OCI-M1 (cell line): ENCODE results near the gene PRAC2.

Experiments
- DNase-seq: peaks from one replicate; lab custom pipeline; 2025; lab: John Stamatoyannopoulos, UW

The PRAC2 gene

DNA sequence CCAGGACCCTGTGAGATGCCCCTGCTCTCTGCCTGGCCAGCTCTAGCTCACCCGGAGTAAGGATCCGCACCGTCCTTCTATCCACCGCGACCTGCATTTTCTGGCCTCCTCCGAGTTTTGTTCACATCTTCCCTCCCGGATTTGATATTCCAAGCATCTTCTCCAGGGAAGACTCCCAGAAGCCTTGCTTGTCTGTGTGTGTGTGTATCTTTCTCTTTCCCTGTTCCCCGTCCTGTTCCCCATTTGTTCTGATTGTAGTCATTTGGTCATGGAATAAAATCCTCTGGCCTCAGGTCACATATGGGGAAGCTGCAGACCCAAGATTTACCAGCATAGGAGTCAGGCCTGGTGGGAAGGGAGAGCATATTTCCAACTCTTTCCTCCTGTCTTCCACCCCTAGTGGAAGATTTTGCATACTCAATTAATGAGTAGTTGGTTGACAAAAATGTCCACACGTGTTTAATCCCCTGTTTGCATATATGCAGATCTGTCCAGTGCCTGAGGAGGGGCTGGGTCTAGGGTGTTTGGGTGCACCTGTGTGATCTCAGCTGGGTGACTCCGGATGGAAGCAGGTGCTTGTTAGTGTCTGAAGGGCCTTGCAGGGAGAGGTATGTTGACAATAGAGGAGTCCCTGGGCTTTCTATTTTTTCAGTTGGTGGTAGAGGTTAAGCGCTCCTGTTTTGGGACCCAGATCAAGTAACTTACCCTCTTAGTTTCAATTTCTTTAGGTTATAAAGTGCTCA, 2.5 kb upstream of the PRAC2 start:
- DNase-seq: no peak

GRCh38 chr17:48721009-48721402, 2.0 kb upstream of the PRAC2 start:
- no peak for DNase-seq

- DNase-seq: no peak
Measured at GRCh38 chr17:48722201-48722907, 631 bp upstream of the PRAC2 start, which contains the start of gene PRAC1. Gene PRAC1 (minus strand): TSS chr17:48722518. CDS start chr17:48722392, 126 bp downstream.

DNA sequence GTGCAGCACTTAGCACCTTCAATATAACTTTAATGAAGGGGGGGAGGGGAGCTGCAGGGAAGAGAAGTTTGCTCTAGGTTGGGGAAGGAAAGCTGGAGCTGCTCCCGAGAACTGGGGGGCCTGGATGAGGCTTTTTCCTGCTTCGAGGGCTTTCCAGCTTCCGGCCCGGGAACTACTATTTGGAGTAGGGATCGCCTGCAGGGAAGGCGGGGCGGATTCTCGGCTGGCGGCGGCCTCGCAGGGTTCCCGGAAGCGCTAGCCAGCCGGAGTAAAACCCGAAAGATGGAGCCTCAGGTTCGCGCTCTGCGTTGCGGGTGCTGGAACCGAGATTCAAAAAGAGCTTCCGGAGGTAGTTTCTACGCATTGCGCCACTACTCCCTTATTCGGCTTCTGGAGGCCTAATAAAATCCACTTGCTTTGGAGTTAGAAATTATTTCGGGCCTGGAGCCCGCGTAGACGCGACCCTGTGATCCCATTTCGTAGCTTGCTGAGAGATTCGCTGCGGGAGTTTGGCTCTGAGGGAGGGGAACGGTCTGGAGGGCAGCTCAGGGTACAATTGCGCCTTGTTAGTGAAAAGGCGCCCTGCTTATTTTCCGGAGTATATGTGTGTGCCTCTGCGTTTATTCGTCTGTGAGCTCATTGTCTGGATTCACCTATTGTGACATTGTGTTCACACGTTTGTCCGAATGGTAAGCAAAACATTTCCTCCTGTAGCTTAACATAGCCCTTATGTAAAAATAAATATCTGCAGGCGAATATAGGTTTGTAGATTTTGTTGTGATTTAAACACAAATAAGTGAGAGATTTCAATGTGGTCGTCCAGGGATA, 652 bp downstream of the PRAC2 start:
- no peak for DNase-seq

GRCh38 chr17:48724251-48725003, 1.4 kb downstream of the PRAC2 start:
- peak; percentile 86 for DNase-seq

DNA sequence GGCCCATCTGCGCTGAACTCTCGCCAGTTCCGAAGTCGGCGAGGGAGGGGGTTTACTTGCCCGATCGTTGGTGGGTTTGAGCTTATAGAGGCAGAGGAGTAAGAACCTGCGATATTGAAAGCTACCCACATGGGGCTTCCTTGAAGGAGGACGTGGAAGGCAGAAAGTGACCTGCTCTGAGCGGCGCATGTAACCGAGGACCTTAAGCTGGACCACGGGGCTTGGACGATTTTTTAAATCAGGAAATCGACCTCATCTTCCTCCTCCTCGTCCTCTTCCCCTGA, 2.0 kb downstream of the PRAC2 start:
- no peak for DNase-seq

DNA sequence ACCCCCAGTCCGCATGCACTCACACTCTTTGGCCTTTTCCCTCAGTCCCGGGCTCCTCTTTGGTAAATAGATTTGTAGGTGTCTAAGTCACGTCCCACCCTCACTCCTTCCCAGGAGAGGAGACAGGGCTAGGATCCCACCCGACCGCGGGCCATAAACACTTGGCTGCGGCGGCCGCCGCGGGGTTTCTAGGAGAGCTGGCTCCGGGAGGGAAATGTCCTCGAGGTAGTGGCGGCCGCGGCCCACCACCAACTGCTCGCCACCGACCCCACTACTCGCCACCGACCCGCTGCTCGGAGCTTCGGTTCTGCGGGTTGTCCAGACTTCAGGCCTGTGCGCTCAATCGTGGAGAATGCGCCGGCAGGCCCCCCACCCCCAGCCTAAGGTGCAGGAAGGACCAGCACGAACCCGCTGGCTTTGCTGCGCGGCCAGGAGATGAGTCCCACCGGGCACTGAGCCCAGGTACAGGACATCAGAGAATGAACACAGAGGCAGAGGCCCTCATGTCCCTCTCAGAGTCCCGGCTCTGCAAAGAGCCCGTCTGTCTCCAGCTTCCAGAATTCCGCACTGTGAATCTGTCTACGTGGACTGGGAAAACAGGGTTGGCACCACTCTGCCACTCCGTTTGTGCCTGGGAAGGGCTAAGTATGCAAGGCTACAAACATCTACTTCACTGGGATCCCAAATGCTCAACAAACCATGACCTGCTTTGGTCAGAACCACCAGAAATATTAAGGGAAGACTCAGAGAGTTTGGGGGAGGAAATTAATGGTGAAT, 2.5 kb downstream of the PRAC2 start:
- no peak for DNase-seq

DNA sequence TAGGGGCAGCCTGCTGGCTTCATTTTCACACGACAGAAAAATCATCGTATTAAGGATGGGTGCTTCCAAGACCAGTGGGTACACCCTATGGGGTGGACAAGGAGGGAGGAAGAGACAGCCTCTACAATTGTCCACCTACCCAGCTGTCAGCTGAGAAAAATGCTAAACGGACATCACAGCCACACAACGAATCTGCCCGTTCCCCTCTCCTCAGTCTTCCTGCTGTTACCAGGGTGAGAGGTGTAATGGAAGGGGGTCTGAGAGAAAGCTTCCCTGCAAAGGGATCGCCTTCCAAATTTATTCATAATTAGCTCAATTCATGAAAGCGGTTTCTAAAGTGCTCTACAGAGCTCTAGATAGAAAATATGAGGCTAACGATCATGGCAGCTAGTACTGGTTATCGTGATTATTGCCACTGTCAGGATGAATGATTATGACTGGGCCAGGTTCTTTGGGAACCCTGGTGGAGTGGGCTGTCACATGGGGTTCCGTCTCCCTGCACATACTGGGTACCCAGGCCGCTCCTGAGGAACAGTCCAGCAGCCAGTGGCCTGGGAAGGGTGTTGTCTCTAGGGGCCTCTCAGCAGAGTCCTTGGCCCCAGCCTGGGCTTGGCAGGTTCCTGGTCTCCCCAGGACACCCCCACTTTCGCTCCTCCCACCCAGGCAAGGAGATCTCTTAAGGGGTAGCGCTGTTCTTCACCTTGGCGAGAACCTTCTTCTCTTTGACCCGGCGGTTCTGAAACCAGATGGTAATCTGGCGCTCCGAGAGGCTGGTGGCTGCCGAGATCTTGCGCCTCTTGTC, 3.3 kb downstream of the PRAC2 start:
- no peak for DNase-seq

DNA sequence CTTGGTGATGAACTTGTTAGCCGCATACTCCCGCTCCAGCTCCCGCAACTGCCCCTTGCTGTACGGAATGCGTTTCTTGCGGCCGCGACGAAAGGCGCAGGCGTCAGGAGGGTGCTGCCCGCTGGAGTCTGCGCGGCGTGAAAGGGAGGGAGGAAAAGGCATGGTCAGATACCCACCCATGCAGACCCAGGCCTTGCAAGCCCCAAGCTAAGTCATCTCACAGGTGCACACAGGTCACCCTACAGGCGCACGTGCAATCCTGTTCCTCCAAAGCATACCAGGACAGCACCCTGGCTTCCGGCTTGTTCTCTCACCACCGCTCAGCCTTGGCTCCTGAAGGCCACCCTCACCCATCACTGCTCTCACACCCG, 3.9 kb downstream of the PRAC2 start:
- DNase-seq: no peak

GRCh38 chr17:48727415-48728175, 4.6 kb downstream of the PRAC2 start:
- DNase-seq: no peak

GRCh38 chr17:48728232-48729231, 5.5 kb downstream of the PRAC2 start, which contains the start of gene HOXB13:
Gene HOXB13 (minus strand): TSS chr17:48728750. CDS start chr17:48728593, 157 bp downstream.
- no peak for DNase-seq

DNA sequence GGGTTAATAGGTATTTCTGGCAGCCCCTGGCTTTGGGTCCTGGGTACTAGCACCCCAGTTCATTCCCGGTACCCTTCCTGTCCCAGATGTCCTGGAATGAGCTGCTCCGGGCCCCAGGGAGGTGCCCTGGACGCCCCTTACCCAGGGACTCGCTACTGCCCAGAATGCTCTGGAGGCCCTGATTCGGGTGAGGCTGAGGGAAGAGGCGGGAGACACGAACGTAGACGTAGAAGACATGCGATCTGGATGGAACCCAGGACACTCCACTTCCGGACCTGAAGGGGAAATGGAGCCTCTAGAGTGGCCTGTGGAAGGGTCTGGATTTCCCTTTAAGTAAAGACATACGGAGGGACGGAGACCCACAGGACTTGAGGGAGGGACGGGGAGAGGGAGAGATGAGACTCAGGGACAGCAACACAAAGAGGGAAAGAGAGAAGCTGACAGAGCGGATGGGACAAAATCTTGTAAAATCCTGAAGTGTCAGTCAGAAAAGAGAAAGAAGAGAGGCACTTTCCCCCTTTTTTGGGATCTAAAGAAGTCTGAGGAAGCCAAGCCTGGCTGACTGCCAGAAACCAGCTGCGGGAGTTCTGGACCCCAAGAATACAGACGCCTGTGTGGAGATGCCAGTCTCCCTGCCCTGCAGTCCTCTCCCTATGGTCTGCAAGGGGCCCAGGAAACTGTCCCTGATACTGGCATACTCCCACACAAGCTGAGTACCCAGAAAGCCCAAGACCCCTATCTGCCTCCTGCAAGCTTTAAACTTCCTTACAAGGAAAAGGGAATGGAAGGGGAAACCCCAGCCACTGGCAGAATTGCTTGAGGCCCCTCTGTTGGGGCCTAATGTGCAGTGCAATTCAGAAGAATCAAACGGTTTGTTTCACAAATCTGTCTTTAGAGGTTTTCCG, 6.6 kb downstream of the PRAC2 start:
- DNase-seq: no peak

GRCh38 chr17:48730240-48730550, 7.2 kb downstream of the PRAC2 start:
- no peak for DNase-seq

DNA sequence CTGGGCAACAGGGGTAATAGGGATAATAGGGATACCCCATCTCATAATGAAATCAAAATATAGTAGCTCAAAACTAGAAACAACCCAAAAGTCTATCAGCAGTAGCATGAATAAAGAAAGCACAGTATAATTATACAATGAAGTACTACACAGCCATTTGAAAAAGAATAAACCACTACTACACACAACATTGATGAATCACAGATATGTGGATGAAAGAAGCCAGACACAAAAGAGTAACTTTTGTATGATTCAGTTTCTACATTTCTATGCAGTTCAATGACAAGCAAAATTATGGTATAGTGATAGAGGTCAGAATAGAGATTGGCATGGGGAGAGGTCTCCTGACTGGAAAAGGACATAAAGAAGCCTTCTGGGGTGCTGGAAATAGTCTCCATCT, 8.4 kb downstream of the PRAC2 start:
- no peak for DNase-seq

DNA sequence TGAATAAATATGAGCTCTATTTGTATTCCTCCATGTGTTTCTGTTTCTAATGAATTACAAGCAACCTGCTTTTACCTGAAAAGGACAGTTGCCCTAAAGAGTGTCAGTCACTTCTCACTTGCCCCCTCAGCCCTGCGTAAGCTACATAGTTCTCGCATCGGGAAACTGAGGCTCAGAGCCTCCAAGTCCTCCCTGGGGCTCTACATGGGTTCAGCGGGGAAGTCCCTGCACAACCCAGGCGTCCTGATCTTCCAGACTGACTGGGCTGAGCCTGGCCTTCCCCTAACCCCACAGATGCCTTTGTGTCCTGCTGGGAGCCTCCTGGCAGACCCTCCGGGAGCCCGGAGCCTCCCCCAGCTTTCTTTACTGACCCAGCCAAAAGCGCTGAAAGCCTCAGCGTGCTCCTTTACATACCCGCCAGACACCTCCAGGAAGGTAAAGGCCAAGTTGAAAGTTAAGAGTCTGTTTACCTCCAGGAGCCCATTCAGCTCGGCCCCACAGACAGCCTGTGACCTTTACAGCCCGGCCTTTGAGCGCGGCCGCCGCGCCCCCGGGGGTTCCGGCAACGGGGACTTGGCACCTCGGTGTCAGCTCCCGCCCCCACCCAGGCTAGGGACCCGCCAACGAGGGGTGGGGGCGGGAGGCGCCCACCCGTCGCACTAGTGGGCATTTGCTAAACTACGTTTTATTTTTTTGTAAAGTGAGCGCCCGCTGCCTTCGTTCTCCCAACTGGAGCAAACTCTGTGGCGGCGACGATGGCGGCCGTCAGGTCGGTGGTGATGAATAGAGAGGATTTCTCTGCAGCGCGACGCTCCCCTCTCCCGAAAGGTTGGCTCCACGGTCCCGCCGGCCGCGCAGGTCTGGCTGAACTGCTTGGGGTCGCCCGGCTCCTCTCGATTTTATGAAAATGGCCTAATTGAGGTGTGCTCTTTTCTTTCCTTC, 10.0 kb downstream of the PRAC2 start:
- no peak for DNase-seq

DNA sequence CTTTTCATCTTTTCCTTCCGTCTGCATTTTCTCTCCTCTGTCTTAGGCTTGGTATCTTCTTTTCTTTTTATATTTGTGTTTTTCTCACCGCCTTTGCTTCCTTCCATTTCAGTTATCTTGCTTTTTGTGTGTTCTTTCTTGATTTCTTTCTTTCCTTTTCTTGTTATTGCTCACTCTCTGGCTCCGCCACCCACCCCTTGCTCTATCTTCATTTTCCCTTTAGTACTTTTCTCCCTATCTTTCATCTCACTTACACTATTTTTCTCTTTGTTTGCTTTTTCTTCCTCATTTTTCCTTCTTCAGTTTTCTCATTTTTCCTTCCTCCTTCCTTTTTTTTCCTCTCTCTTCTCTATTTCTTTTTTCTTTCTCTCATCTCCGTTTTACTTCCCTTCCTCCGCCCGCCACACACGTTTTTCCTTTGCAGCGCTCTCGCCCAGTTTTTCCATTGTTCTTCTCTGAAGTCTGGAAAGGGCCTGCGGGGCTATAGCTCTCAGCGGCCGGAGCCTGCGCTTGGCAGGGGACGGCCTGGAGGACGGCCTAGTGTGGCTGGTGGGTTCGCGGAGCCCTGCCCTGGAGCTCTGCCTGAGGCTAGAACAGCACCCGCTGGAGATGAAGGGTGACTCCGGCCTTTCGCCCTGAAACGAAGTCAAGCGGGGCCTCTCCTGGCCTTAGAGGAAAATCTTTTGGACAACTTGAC, 10.8 kb downstream of the PRAC2 start:
- no peak for DNase-seq
